SK-N-SH treated with all-trans-retinoic acid at 6 μM for 48 hours (cell line): ENCODE measurements around the gene FN1.

ENCODE experiments used
- ATAC-seq: fragments of 200-7000 bp; cut with Tn5 transposase; 3 replicates; pipeline ENCODE4 v1.9.1; 2020; ENCODE audit warnings: mild to moderate bottlenecking, moderate library complexity
- ARNTL ChIP-seq: fragments of 450-650 bp; formaldehyde crosslinking; IDR thresholded peaks from 2 replicates; pipeline ENCODE4 v1.5.0; 2020; ENCODE audit warnings: low read depth, mild to moderate bottlenecking, moderate library complexity, borderline replicate concordance
- ESRRG ChIP-seq: fragments of 250-450 bp; sonication (Bioruptor Pico); IDR thresholded peaks from 2 replicates; pipeline ENCODE4 v1.6.1; 2021; ENCODE audit warnings: mild to moderate bottlenecking
- GLIS3 ChIP-seq: fragments of 250-450 bp; sonication (Bioruptor Pico); IDR thresholded peaks from 2 replicates; pipeline ENCODE4 v1.5.0; 2020; ENCODE audit warnings: mild to moderate bottlenecking, moderate library complexity
- ISL1 ChIP-seq: fragments of 250-450 bp; sonication (Bioruptor Pico); IDR thresholded peaks from 2 replicates; pipeline ENCODE4 v2.1.2; 2022; ENCODE audit warnings: mild to moderate bottlenecking, moderate library complexity
- OSR1 ChIP-seq: fragments of 250-450 bp; sonication (Bioruptor Pico); IDR thresholded peaks from 2 replicates; pipeline ENCODE4 v1.8.0; 2022; ENCODE audit warnings: moderate library complexity, mild to moderate bottlenecking, inconsistent platforms
- PATZ1 ChIP-seq: fragments of 250-450 bp; sonication (Bioruptor Pico); IDR thresholded peaks from 2 replicates; pipeline ENCODE4 v1.8.0; 2020; ENCODE audit warnings: mild to moderate bottlenecking, moderate library complexity, borderline replicate concordance
- POU6F1 ChIP-seq: fragments of 250-450 bp; sonication (Bioruptor Pico); IDR thresholded peaks from 2 replicates; pipeline ENCODE4 v1.8.0; 2021; ENCODE audit warnings: low read depth, mild to moderate bottlenecking, moderate library complexity, borderline replicate concordance
- SNAI2 ChIP-seq: fragments of 250-450 bp; sonication (Bioruptor Pico); IDR thresholded peaks from 2 replicates; pipeline ENCODE4 v1.5.0; 2020; ENCODE audit warnings: mild to moderate bottlenecking, moderate library complexity
- TCF4 ChIP-seq: fragments of 250-450 bp; sonication (Bioruptor Pico); IDR thresholded peaks from 2 replicates; pipeline ENCODE4 v1.8.0; 2021; ENCODE audit warnings: mild to moderate bottlenecking, moderate library complexity, borderline replicate concordance
- TOX ChIP-seq: fragments of 250-450 bp; sonication (Bioruptor Pico); IDR thresholded peaks from 2 replicates; pipeline ENCODE4 v1.8.0; 2021; ENCODE audit warnings: mild to moderate bottlenecking, moderate library complexity, borderline replicate concordance
- TSHZ2 ChIP-seq: fragments of 250-450 bp; sonication (Bioruptor Pico); IDR thresholded peaks from 2 replicates; pipeline ENCODE4 v1.5.0; 2020; ENCODE audit warnings: mild to moderate bottlenecking, moderate library complexity
- ZC3H10 ChIP-seq: fragments of 250-450 bp; sonication (Bioruptor Pico); IDR thresholded peaks from 2 replicates; pipeline ENCODE4 v1.5.1; 2021; ENCODE audit warnings: mild to moderate bottlenecking, moderate library complexity
- ZFP3 ChIP-seq: fragments of 250-450 bp; sonication (Bioruptor Pico); IDR thresholded peaks from 2 replicates; pipeline ENCODE4 v1.5.0; 2020; ENCODE audit warnings: mild to moderate bottlenecking, moderate library complexity
- ZFP30 ChIP-seq: fragments of 450-650 bp; formaldehyde crosslinking; IDR thresholded peaks from 2 replicates; pipeline ENCODE4 v1.5.0; 2022; ENCODE audit warnings: mild to moderate bottlenecking, moderate library complexity
- ZNF565 ChIP-seq: fragments of 450-650 bp; formaldehyde crosslinking; conservative IDR thresholded peaks from 2 replicates; pipeline ENCODE4 v1.5.0; 2020; ENCODE audit warnings: low read depth, mild to moderate bottlenecking, moderate library complexity
- ZNF70 ChIP-seq: fragments of 450-650 bp; formaldehyde crosslinking; IDR thresholded peaks from 2 replicates; pipeline ENCODE4 v1.5.0; 2020; ENCODE audit warnings: mild to moderate bottlenecking, moderate library complexity
- ZNF8 ChIP-seq: fragments of 450-650 bp; formaldehyde crosslinking; IDR thresholded peaks from 2 replicates; pipeline ENCODE4 v1.5.0; 2020; ENCODE audit warnings: mild to moderate bottlenecking, moderate library complexity

FN1 gene

DNA sequence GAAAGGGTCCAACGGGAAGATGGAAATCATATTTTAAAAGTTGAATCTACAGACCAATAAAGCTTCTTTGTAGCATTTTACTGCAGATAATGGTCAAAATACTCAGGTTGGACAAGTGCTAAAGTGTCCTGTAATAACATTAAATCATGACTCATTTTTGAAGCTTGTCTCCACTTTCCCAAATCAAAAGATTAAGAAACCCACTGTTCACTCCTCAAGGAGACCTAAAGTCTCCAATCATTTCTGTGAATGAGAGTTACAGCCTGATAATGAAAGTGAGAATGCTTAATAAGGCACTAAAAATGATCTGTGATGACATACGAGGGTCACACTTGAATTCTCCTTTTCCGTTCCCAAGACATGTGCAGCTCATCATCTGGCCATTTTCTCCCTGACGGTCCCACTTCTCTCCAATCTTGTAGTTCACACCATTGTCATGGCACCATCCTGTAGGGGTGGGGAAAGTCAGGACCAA is 70.6 kb downstream of the FN1 start (continued):
- TF ChIP-seq TCF4 = no peak
- no peak for TF ChIP-seq TSHZ2 (CRISPR knock-in tag)
- TF ChIP-seq ZFP30 (CRISPR knock-in tag) = no peak
- TF ChIP-seq ZNF70 (CRISPR knock-in tag) = no peak
- TF ChIP-seq OSR1 (CRISPR knock-in tag) = no peak
- peak; percentile 39; the same call in 1 of the 2 replicates for TF ChIP-seq ESRRG (CRISPR knock-in tag)
- TF ChIP-seq ARNTL = no peak
- TF ChIP-seq POU6F1 (CRISPR knock-in tag) = no peak
- TF ChIP-seq ZNF565 (CRISPR knock-in tag) = no peak

DNA sequence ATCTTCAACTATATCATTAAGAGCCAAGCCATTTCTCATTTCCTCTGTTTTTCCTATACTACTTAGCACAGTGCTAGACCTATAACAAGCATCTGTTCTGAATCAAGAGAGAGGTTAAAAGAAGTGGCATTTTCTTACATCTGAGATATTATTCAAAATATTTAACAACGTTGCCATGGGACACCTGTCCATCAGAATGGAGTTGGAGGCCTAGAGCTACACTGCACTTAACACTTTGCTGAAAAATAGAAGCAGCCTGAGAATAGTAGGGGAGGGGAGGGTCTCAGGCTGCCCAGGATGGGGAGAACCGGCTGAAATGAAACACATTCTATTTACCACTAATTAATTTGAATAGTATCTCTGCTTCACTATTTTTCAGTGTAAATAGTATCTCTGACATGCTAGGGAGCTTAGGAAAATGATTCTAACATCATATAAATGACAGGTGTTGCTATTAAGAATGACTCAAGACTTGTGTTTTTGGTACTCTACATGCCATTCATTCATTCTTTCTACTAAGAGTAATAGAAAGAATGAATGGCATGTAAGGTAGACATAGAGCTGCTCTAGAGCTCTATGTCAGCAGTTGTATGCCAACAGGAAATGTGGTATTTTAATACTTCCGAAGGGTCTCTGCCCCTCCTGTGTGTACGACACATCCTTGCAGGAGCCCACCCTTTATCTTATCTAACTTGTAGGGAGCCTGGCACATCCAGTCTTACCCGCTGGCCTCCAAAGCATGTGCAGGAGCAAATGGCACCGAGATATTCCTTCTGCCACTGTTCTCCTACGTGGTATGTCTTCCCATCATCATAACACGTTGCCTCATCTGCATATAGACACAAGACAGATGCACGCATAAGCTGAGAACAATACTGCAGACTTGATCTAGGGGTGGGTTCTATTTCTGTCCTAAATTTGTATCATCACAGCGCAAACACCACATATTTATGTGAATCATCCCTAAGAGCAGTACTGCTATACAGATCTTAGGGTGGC is 71.4 kb downstream of the FN1 start:
- 0 out of 2 replicates have a peak, but pooled peaks have one; percentile 26 for TF ChIP-seq ZFP3 (CRISPR knock-in tag)
- no peak for TF ChIP-seq ZNF565 (CRISPR knock-in tag)
- ATAC-seq = peak; percentile 63

DNA sequence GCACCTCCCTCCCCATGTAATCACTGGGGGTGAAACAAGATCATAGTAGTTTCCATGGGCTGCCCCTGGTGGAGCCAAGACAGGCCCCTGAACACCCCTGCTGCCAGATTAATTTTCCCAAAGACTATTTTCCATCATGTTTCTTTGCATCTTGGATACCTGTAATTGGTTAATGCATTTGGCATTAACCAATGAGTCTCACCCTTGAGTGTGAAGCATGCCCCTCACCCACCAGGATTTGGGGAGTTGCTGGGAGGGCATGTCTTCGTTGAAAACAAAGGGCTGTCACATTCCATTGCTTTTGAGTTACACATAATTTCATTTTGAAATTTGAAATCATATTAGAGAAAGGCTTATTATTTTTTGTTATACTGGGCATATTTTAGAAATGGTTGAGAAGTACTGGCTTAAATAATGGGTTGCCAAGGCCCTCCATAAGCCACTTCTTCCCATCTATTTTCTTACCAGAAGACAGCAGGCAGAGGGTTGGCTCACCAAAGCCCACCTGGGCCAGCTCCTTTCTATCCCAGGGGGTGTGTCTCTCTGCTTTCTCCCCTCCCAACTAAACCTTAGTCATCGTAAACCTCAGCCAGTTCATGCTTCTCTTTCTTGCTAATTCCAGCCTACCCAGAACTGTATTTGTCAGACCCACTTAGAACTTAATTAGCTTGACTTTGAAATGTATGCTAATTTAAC is 72.3 kb downstream of the FN1 start:
- peak; percentile 8; the same call in 2 of the 3 replicates for ATAC-seq
- no peak; the same call in 1 of the 2 replicates for TF ChIP-seq PATZ1 (CRISPR knock-in tag)
- TF ChIP-seq ZNF8 = no peak
- no peak for TF ChIP-seq ZC3H10 (CRISPR knock-in tag)
- TF ChIP-seq ZFP3 (CRISPR knock-in tag) = no peak
- TF ChIP-seq GLIS3 (CRISPR knock-in tag) = no peak
- TF ChIP-seq POU6F1 (CRISPR knock-in tag) = no peak

GRCh38 chr2:215363039-215363438 is 72.8 kb downstream of the FN1 start:
- ATAC-seq = no peak
- TF ChIP-seq ISL1 (CRISPR knock-in tag) (no peak), ZFP3 (CRISPR knock-in tag) (no peak), ARNTL (no peak), ZNF70 (CRISPR knock-in tag) (no peak), TOX (no peak), GLIS3 (CRISPR knock-in tag) (no peak), SNAI2 (CRISPR knock-in tag) (no peak), OSR1 (CRISPR knock-in tag) (no peak)
